Effector memory CD4-positive, alpha-beta T cell (primary cell): ENCODE results near the gene DDX41.

Experiments used
- DNase-seq, 3 donors: peaks; one replicate each; pipeline ENCODE4 v3.0.0-alpha.2; 2020
- H3K27ac ChIP-seq: 2 replicates; pipeline ENCODE4 v1.7.0; 2013; ENCODE audit warnings: mild to moderate bottlenecking, low read length, moderate library complexity; ENCODE audit not compliant: insufficient read depth, poor library complexity, severe bottlenecking
- H3K27me3 ChIP-seq: replicated peaks from 2 replicates; pipeline ENCODE4 v1.7.0; 2013; ENCODE audit warnings: mild to moderate bottlenecking, low read length; ENCODE audit not compliant: insufficient read depth, control insufficient read depth, poor library complexity, severe bottlenecking
- H3K36me3 ChIP-seq: 2 replicates; pipeline ENCODE4 v1.7.0; 2013; ENCODE audit warnings: mild to moderate bottlenecking, low read length, moderate library complexity; ENCODE audit not compliant: control insufficient read depth, insufficient read depth
- H3K4me1 ChIP-seq: 2 replicates; pipeline ENCODE4 v1.7.0; 2013; ENCODE audit warnings: low read length, mild to moderate bottlenecking; ENCODE audit not compliant: control insufficient read depth, insufficient read depth, poor library complexity, severe bottlenecking
- H3K4me3 ChIP-seq: 2 replicates; pipeline ENCODE4 v1.7.0; 2013; ENCODE audit warnings: low read length, low read depth, mild to moderate bottlenecking; ENCODE audit not compliant: insufficient read depth, poor library complexity, severe bottlenecking
- H3K9me3 ChIP-seq: 2 replicates; pipeline ENCODE4 v1.7.0; 2013; ENCODE audit warnings: mild to moderate bottlenecking, low read length, moderate library complexity; ENCODE audit not compliant: control insufficient read depth

The DDX41 gene

GRCh38 chr5:177526791-177527190 is 10.0 kb upstream of the DDX41 start:
- H3K27ac ChIP-seq = no peak overlapping the region
- no peaks in the 10 kb centered on the region for H3K9me3 ChIP-seq
- H3K4me1 ChIP-seq = no peaks in the 10 kb centered on the region
- H3K27me3 ChIP-seq = no peaks in the 10 kb centered on the region
- peaks cover 54% of the 10 kb centered on the region for H3K36me3 ChIP-seq
- no peak for DNase-seq
- H3K4me3 ChIP-seq = no peak overlapping the region

DNA sequence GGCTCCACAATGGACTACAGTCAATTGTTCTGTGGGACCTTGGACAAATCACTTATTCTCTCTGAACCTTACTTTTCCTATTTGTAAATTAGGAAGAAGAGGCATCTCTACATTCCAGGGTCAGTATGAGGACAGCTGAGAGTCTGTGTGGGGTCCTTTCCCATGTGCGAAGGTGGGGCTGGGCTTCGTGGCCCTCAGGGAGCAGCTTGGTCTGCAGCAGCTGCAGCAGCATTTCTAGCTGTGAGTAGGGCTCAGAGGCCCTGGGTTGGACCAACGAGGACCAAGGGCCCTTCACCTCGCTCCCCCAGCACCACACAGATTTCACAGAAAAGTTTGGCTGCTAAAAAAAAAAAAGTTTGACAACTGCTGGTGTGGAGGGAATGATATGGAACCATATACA is 9.4 kb upstream of the DDX41 start:
- Histone ChIP-seq H3K9me3 (no peaks in the 10 kb centered on the region), H3K4me3 (no peak overlapping the region), H3K4me1 (no peaks in the 10 kb centered on the region), H3K27ac (no peak overlapping the region), H3K27me3 (no peaks in the 10 kb centered on the region), H3K36me3 (peaks cover 55% of the 10 kb centered on the region)
- DNase-seq = no peak

GRCh38 chr5:177524941-177525655 is 8.3 kb upstream of the DDX41 start:
- DNase-seq = no peak
- H3K36me3 ChIP-seq = peaks cover 49% of the 10 kb centered on the region

DNA sequence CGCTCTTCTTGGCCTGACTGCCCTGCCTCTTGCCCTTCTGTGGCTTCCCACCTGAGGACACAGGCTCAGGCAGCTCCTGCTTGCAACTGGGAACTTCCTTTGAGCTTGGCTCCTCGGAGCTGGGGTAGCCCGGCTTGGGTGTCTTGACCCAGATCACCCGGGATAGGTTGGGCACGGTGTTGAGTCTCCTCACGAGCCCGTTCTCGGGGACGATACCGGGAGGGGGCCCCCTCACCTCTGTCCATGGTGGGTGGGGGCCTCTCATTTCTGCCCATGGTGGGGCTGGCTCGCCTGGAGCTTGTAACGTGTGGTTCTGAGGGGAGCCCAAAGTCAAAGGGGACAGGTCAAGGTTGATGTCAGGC is 7.8 kb upstream of the DDX41 start:
- H3K36me3 ChIP-seq = peaks cover 48% of the 10 kb centered on the region
- no peak overlapping the region for H3K4me3 ChIP-seq
- H3K9me3 ChIP-seq = no peaks in the 10 kb centered on the region
- no peaks in the 10 kb centered on the region for H3K27me3 ChIP-seq
- no peak for DNase-seq
- H3K27ac ChIP-seq = no peak overlapping the region
- no peaks in the 10 kb centered on the region for H3K4me1 ChIP-seq

More at GRCh38 chr5:177524941-177525655, 8.3 kb upstream of the DDX41 start:
- no peak overlapping the region for H3K4me3 ChIP-seq
- H3K27me3 ChIP-seq = no peaks in the 10 kb centered on the region
- H3K4me1 ChIP-seq = no peaks in the 10 kb centered on the region
- no peaks in the 10 kb centered on the region for H3K9me3 ChIP-seq
- H3K27ac ChIP-seq = no peak overlapping the region

DNA sequence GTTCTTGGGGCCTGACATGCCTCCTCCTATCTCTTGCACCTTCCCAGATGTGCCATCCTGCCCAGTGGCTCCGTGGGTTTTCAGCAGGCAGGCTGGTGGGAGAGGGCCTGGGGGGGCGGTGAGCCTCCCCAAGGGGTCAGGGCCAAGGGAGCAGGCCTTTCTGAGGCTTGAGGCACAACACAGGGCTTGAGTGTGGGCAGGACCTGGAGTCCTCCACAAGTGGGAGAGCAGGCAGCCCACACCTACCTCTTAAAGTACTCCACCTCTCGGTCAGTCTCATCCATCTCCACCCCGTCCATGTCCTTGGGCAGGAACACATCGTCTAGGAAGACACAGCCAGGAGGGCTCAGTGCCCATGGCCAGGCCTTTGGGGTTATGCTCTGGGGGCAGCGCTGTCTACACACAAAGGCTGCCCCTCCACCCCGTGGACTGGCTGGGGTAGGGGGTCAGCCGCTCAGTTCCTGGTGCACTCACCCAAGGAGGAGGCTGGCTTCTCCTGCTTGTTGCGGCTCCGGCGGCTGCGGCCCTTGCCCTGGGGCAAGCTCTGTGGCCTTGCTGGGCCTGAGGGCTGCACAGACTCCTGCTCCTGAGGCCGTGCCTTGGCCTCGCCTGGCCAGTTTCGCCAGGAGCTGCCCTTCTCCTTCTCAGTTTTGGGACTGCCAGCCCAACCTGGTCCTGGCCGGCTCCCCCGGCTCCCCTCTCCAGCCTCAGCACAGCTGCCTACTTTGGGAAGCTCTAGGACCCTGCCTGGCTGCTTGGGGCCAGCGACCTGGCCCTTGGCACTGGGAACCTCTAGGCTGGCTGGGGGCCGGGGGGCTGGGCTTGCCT is 7.2 kb upstream of the DDX41 start:
- H3K4me3 ChIP-seq = no peak overlapping the region

GRCh38 chr5:177520916-177521513 is 4.3 kb upstream of the DDX41 start:
- Histone ChIP-seq H3K4me1 (peaks cover 10% of the 10 kb centered on the region), H3K27me3 (no peaks in the 10 kb centered on the region), H3K27ac (no peak overlapping the region), H3K4me3 (no peak overlapping the region), H3K36me3 (peaks cover 30% of the 10 kb centered on the region), H3K9me3 (no peaks in the 10 kb centered on the region)
- DNase-seq = no peak

More for the DNA sequence above, 7.2 kb upstream of the DDX41 start:
- Histone ChIP-seq H3K36me3 (peaks cover 48% of the 10 kb centered on the region), H3K4me1 (peaks cover 5% of the 10 kb centered on the region), H3K9me3 (no peaks in the 10 kb centered on the region), H3K27ac (no peak overlapping the region), H3K27me3 (no peaks in the 10 kb centered on the region)
- no peak for DNase-seq

DNA sequence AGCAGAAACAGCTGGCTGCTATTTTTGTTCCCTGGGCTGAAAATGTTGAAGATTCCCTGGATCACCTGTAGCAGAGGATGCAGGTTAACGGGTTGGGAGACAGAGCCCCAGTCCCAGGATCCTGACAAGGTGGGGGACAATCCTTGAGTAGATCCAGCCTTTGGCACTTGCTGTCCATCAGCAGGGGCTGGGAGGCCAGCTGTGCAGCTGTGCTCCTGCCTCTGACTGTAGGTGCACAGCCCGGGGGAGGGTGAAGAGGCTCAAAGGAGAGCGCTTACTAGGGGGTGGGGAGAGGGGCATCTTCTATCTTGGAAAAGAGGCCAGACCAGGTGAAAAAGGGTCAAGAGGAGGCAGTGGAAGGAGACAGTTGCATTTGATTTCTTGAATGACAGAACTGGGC is 3.5 kb upstream of the DDX41 start:
- Histone ChIP-seq H3K4me3 (no peak overlapping the region), H3K27ac (no peak overlapping the region), H3K27me3 (no peaks in the 10 kb centered on the region), H3K4me1 (peaks cover 17% of the 10 kb centered on the region), H3K36me3 (peaks cover 24% of the 10 kb centered on the region), H3K9me3 (no peaks in the 10 kb centered on the region)
- no peak for DNase-seq

GRCh38 chr5:177519463-177520235 is 2.9 kb upstream of the DDX41 start:
- H3K36me3 ChIP-seq = peaks cover 25% of the 10 kb centered on the region
- H3K4me3 ChIP-seq = no peak overlapping the region
- peaks cover 21% of the 10 kb centered on the region for H3K4me1 ChIP-seq
- H3K9me3 ChIP-seq = no peaks in the 10 kb centered on the region
- H3K27ac ChIP-seq = peak overlapping the region; percentile 18
- DNase-seq = no peak
- no peaks in the 10 kb centered on the region for H3K27me3 ChIP-seq

GRCh38 chr5:177515580-177515979 is 1.2 kb downstream of the DDX41 start:
- peaks cover 44% of the 10 kb centered on the region for H3K36me3 ChIP-seq
- peaks cover 21% of the 10 kb centered on the region for H3K4me1 ChIP-seq

More at GRCh38 chr5:177515580-177515979, 1.2 kb downstream of the DDX41 start:
- no peaks in the 10 kb centered on the region for H3K9me3 ChIP-seq
- H3K27me3 ChIP-seq = no peaks in the 10 kb centered on the region
- H3K4me3 ChIP-seq = peak overlapping the region; percentile 89
- no peak overlapping the region for H3K27ac ChIP-seq
- no peak for DNase-seq
